Stimulated activated CD8-positive, alpha-beta memory T cell treated with anti-CD3 and anti-CD28 coated beads, Interleukin-7, amount 100 ng/mL, for 24 hours (primary cell): ENCODE results near the gene KCNS3.

Experiments
- DNase-seq: peaks from one replicate; pipeline ENCODE4 v3.0.0-alpha.2; 2020; ENCODE audit warnings: low read depth

Gene KCNS3

DNA sequence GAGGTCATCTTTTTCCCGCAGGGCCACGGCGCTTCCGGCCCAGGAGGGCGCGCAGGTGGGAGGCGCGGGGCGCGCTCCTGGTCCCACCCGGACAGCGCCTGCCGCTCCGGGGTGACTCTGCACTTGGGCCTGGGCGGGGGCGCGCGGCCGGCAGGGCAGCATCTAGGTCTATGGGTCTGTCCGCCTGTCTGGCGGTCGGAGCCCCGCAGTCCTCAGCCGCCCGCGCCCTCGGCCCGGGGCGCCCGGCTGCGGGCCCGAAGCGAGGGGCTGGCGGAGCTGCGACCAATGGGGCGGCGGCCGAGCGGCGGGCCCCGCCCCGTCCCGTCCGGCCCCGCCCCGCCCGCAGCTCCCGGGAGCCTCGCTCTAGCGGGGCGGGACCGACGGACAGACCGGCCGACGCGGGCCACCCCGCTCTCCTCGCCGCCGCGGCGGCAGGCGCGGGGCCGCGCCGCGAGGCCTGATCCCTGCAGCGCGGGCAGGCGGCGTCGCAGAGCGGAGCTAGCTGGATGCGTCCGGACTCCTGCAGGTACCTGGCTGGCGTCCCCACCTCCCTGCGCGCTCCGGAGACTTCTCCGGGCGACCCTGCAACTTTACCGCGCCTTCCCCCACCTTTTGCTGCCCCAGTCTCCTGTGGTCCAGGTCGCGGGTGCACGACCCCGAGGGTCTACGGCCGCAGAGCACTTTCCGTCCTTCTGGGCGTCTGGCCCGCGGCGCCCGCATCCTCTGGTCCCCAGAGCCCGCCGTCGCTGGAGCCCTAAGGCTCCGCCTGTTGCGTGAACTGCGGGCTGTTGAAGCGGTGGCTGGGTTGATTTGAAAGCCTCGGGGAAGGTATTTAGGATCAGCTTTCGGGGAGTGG is at the start of gene KCNS3:
KCNS3 (plus strand) TSS at position 387 of the 856 bp plus-strand sequence. CDS start 52,342 bp downstream, outside the sequence.
- no peak for DNase-seq

DNA sequence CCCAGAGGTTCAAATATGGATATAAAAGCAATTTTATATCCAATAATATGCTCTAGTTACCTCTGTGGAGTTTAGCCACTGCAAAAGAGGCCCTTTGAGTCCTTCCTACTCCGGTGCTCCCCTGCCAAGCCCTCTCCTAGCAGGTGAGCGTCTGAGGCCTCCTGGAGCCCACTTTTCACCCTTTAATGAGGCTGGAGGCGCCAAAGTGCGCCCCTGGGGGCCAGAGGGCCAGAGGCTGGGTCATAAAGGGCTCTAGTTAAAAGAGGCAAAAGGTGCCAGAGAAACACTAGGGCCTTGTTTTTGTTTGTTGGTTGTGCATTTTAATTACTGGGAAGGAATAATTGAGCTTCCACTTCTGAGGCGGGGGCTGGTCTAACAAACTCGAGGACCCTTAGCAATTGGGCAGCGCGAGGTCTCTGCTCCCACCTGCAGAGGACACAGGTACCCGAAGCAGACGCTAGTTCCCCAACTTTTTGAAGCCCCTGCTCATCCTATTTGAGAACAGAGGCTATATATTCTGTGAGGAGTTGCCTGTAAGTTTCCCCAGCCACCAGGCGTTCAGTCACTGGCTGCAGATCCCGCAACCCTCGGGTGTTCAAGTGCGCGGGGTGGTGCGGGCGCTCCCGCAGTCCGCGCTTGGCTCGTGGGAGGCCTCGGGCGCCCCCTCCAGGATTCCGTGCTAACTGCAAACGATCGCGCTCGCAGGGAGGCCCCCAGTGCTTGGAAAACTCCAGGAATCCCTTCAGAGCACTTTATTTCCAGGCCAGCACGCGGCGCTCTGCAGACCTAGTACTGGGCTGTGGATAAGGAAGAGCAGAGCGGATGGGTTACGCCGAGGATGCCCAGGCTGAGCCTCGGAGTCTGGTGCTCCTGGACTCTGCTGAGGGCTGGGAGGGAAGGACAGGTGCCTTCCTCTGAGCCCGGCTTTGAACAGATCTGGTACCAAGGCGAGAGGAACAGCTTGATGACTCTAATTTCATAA is 48.1 kb upstream of the KCNS3 start:
- no peak for DNase-seq

GRCh38 chr2:17835516-17835915 is 43.0 kb upstream of the KCNS3 start:
- DNase-seq = no peak

DNA sequence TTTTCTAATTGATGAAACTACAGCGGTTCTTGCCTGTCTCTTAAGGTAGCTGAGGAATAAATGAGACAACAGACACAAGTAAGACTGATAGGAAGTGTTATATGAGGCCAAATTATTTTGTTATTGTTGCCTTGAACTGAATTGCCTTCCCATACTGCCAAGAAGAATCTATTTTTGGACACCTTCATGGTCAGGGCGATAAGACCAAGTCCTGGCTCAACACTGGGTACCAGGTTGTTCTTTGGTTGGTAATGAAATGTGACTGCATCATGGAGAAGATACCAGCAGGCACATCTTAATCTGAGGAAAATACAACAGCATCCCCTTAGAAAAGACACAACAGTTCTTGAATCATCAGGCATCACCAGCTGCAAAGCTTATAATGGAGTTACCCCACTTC is 38.5 kb upstream of the KCNS3 start:
- DNase-seq = no peak

DNA sequence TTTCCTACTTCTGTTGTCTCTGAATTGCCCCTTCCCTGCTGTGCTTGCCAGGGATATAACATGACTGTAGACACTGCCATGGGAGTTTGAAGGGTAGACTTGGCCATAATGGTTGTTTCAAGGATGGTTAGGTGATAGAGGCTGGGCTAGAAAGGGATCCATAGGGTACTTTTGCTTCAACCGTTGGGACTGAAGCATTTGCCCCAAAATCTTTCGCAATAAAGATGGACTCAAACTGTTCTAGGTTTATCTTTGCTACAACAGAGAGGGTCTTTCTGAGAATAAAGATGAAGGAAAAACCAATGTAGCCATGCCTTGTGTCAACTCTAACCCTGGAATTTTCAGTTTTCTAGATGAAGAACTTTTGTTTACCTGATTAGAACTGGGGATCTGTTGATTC is 35.0 kb upstream of the KCNS3 start:
- DNase-seq = no peak

- no peak for DNase-seq
Measured at GRCh38 chr2:17845806-17846205, 32.7 kb upstream of the KCNS3 start.

DNA sequence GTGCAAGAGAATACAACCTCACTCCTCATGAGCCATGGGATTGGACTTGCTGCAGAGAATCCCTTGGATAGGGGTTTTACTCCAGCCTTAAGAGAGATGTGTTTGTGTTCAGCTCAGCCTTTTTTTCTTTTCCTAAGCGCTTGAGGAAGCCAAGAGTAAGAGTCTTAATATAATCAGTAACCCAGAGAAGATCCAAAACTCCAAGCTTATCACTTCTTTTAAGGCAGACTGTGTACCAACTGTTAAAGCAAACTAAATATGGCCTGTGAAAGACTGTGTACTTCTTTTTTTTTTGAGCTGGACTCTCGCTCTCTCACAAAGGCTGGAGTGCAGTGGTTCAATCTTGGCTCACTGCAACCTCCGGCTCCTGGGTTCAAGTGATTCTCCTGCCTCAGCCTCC is 31.8 kb upstream of the KCNS3 start:
- no peak for DNase-seq

- no peak for DNase-seq
Measured at GRCh38 chr2:17847236-17847635, 31.2 kb upstream of the KCNS3 start.

GRCh38 chr2:17849275-17849674 is 29.2 kb upstream of the KCNS3 start:
- DNase-seq = no peak

DNA sequence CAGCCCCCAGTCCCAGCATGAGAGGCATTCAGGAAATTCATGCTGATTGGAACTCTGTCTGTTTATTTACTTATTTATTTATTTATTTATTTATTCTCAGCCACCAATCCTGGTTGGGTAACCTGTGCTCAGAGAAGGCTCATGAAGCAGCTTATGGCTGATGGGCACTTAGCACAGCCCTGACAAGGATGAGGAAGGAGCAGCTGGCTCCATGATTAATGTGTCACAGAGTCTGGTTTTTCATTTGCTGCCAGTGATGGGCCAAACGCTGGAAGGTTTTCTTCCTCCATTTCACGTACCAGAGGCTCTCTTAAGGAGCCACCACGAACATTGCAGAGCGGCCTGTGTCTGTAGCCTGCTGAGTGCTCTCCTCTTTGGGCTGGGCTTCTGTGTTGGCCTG is 28.3 kb upstream of the KCNS3 start:
- DNase-seq = no peak

DNA sequence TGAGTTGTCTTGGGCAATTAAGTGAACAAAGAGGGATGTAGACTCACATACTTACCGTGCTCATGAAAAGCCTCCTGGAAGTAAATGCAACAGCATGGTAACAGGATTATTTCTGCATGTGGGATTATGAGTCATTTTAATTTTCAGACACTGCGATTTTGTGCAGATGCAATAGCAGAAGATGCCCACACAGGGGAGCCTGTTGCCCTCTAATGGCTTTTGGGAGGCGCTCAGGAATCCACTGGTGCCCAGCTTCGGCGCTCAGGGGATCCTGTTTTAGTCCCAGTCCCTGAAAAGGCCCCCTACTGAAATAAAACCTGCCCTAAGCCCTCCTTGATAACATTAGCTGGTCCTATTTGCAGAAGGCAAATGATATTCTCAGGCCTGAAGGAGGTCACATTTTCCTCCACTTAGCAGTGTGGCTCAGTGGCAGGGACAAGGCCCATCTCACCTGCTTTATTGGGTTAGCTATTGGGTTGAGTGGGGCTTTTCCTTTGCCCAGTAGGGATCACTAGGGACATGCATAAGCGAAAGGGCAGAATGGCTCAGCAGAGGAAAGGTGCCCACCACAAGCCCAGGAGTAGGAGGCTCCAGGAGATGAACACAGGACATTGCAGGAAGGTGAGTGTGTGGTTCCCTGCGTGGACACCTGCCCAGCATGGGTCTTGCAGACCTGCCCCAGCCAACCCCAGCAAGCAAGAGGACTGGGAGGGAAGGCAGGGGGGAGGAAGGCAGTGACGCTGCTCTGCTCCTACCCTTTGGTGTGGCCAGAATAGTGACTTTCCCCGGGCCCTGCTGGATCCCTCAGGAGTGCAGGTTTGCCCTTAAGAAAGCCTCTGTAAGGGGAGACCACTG is 26.5 kb upstream of the KCNS3 start:
- DNase-seq = no peak

- no peak for DNase-seq
Measured at GRCh38 chr2:17853799-17854198, 24.7 kb upstream of the KCNS3 start.

DNA sequence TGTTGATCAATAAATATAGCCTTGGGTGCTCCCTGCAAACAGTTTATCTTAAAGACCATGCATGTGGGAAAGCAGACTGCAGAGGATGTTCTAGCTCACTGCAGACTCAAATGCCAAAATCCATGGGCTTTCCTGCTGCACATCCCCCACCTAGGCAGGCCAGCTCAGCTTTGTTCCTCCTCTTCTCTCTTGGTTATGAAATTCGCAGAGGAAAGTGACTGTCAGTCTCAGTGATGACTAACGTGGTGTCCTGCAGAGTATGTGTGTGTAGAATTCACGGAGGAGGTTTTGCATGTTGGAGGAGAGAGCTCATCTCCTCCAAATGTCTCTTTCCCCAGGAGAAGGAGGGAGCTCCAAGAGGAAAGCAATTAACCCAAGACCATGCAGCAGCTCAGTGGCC is 21.4 kb upstream of the KCNS3 start:
- DNase-seq = no peak

GRCh38 chr2:17858064-17858463 is 20.4 kb upstream of the KCNS3 start:
- DNase-seq = no peak

GRCh38 chr2:17863539-17863938 is 14.9 kb upstream of the KCNS3 start:
- no peak for DNase-seq

DNA sequence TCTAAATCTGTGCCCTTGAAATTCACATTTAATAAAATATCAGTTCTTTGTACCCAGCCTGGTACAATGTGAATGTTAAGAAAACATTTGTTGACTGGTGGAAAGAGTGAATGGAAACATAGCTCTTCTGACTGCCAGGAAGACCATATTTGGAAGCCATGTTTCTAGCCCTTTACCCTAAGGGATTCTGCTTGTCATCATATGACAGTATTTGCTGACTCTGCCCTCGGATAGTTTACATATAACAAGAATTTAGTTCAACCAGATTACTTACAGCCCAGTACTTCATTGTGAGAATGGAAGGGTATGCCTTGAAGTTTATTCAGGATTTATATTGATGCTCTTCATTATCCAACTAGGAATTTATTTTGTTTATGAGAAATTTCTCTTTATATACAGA is 13.8 kb upstream of the KCNS3 start:
- DNase-seq = no peak

GRCh38 chr2:17867133-17867532 is 11.3 kb upstream of the KCNS3 start:
- DNase-seq = no peak

GRCh38 chr2:17869128-17869527 is 9.3 kb upstream of the KCNS3 start:
- DNase-seq = no peak

GRCh38 chr2:17871639-17872038 is 6.8 kb upstream of the KCNS3 start:
- no peak for DNase-seq

GRCh38 chr2:17873021-17873420 is 5.4 kb upstream of the KCNS3 start:
- no peak for DNase-seq

DNA sequence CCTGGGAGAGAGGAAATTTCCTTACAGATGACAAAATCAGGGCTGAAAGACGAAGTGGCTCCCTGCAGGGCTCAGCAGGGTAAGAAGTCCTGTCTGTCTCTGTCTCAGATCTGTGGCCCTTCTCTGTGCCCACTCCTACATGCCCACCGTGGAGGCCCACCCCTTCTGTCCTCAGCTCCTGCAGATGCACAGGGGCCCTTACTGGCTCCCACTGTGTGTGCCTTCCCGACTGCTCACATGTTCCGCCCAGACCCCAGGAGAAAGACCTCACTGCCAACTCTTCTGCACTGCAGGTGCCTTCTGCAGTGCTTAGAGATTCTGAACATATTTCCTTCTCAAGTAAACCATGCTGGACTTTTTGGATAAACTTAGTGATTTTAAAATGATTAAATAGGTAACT is 1.9 kb upstream of the KCNS3 start:
- no peak for DNase-seq

DNA sequence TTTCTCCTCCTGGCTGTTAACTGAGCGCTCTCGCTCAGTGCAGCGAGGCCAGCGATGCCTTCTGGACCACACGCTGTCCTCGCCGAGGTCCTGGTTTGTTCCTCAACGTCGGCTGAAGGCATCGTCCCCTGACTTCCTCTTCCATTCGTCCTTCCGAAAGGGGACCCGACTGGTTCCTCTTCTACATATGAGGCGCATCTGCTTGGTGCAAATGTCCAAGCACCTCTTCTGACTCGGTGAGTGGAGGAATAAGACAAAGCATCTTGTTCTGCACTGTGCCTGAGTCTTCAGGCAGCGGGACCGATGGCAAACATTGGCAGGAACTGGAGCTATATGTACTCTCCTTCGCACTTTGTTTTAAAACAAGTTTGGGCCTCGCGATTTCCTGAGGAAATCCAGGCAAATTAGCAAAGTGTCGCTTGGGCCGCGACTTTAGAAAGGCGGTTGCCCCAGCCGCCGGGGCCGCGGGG is 621 bp upstream of the KCNS3 start:
- DNase-seq = no peak
